ENCODE data around the gene GFM1.

GRCh38 chr3:158678687-158679086 lies 34.4 kb downstream of the GFM1 start:
- no peak for TF ChIP-seq CTCF (conservative IDR thresholded peaks at IDR 0.05; ENCODE audit: low read depth in 2 of 2)
- TF ChIP-seq EZH2phosphoT487 (IDR thresholded peaks at IDR 0.05; ENCODE audit: unreplicated experiment): no peak
- no peak for TF ChIP-seq POLR2AphosphoS5 (IDR thresholded peaks at IDR 0.05; ENCODE audit: low read depth)
- TF ChIP-seq EZH2 (IDR thresholded peaks at IDR 0.05; ENCODE audit: low read depth, unreplicated experiment): no peak
- TF ChIP-seq REST (IDR thresholded peaks at IDR 0.05; ENCODE audit: unreplicated experiment): no peak
- no peak for TF ChIP-seq ETS1 (IDR thresholded peaks at IDR 0.05)
- TF ChIP-seq ZNF462 (CRISPR knock-in tag; IDR thresholded peaks at IDR 0.05): no peak
- no peak for TF ChIP-seq STAT1 (IDR thresholded peaks at IDR 0.05; ENCODE audit: unreplicated experiment)
- TF ChIP-seq ZNF331 (CRISPR knock-in tag; IDR thresholded peaks at IDR 0.05; ENCODE audit: low read depth): no peak
- no peak for TF ChIP-seq JUNB (IDR thresholded peaks at IDR 0.05; ENCODE audit: unreplicated experiment)
- TF ChIP-seq ZNF114 (CRISPR knock-in tag; IDR thresholded peaks at IDR 0.05): no peak
- TF ChIP-seq CREB1 (CRISPR knock-in tag; IDR thresholded peaks at IDR 0.05; ENCODE audit: low read depth): no peak
